WERI-Rb-1 (cell line): Measurements from ENCODE around the gene TPM4.
A peak's percentile ranks its signal among the peaks of the same experiment; 100 is the strongest.

Experiments
- DNase-seq: peaks from one replicate; pipeline ENCODE4 v3.0.0-alpha.2; 2020
- H3K27ac ChIP-seq: fragments of 250-450 bp; sonication (Bioruptor Pico); 2 replicates; pipeline ENCODE4 v1.5.1; 2020; ENCODE audit warnings: mild to moderate bottlenecking, moderate library complexity
- H3K27me3 ChIP-seq: fragments of 250-450 bp; sonication (Bioruptor Pico); 2 replicates; pipeline ENCODE4 v1.5.1; 2021; ENCODE audit warnings: mild to moderate bottlenecking, low read depth, moderate library complexity; ENCODE audit not compliant: insufficient read depth, severe bottlenecking
- H3K36me3 ChIP-seq: fragments of 250-450 bp; sonication (Bioruptor Pico); 2 replicates; pipeline ENCODE4 v1.5.1; 2020; ENCODE audit warnings: mild to moderate bottlenecking, moderate library complexity
- H3K4me3 ChIP-seq: 2 replicates; pipeline ENCODE4 v1.5.1; 2011; ENCODE audit warnings: low read depth, mild to moderate bottlenecking, control low read depth, low read length
- H3K9me3 ChIP-seq: fragments of 250-450 bp; sonication (Bioruptor Pico); 2 replicates; pipeline ENCODE4 v1.5.1; 2021; ENCODE audit warnings: mild to moderate bottlenecking, moderate library complexity; ENCODE audit not compliant: severe bottlenecking
- CTCF ChIP-seq: IDR thresholded peaks from 2 replicates; pipeline ENCODE4 v1.5.1; 2011; ENCODE audit warnings: low read depth, mild to moderate bottlenecking, control low read depth, inconsistent platforms, low read length

TPM4 gene

DNA sequence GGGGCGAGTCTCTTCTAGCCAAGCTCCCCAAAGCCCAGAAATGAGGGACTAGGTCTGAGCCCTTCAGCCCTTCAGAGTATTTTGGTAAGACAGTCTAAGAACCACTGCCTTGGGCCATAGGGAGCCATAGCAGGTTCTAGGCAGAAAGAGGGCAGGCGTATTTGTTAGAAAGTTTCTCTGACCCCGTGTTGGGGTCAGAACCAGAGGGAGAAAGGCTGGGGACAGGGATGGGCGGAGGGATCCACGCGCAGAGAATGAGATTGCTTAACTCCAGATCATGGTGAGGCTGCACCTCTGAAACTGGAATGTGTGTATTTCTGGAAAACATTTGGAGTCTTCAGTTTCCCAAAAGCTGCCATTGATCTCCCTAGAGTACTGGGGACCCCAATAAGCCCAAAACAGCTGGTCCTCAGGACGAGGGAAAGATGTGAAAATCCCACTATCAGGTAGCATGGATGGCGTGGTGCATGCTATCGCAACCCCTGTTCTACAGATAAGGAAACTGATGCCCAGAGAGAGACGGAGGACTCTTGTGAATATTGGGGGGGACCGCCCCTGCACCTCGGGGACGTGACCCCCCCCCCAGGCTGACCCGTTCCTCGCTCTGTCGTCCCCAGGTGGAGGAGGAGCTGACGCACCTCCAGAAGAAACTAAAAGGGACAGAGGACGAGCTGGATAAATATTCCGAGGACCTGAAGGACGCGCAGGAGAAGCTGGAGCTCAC lies 703 bp upstream of the TPM4 start:
- H3K27me3 ChIP-seq, result no peaks in the 10 kb centered on the region
- peak overlapping the region; percentile 85 for H3K4me3 ChIP-seq
- H3K27ac ChIP-seq, result no peak overlapping the region; the same call in 1 of the 2 replicates
- H3K9me3 ChIP-seq, result no peaks in the 10 kb centered on the region
- no peak for TF ChIP-seq CTCF
- DNase-seq, result no peak
- peaks cover 7% of the 10 kb centered on the region for H3K36me3 ChIP-seq

GRCh38 chr19:16076958-16077611 lies 790 bp downstream of the TPM4 start:
- Histone ChIP-seq H3K27me3 (no peaks in the 10 kb centered on the region), H3K9me3 (no peaks in the 10 kb centered on the region), H3K4me3 (peak overlapping the region; percentile 85), H3K27ac (peak overlapping the region; percentile 95), H3K36me3 (peaks cover 17% of the 10 kb centered on the region)
- TF ChIP-seq CTCF, result no peak
- peak; percentile 48 for DNase-seq

- peak; percentile 77 for DNase-seq
- Histone ChIP-seq H3K9me3 (no peaks in the 10 kb centered on the region), H3K27ac (peak overlapping the region; percentile 95), H3K4me3 (peak overlapping the region; percentile 85), H3K27me3 (no peaks in the 10 kb centered on the region), H3K36me3 (peaks cover 25% of the 10 kb centered on the region)
- no peak for TF ChIP-seq CTCF
These were observed 1.9 kb downstream of the TPM4 start for GRCh38 chr19:16077984-16078758.

- DNase-seq, result no peak
- peaks cover 31% of the 10 kb centered on the region for H3K36me3 ChIP-seq
- peak overlapping the region; percentile 85 for H3K4me3 ChIP-seq
- H3K9me3 ChIP-seq, result no peaks in the 10 kb centered on the region
- H3K27ac ChIP-seq, result peak overlapping the region; percentile 95
- no peak for TF ChIP-seq CTCF
- H3K27me3 ChIP-seq, result no peaks in the 10 kb centered on the region
These were observed 2.7 kb downstream of the TPM4 start for GRCh38 chr19:16078759-16079707.

- Histone ChIP-seq H3K27me3 (no peaks in the 10 kb centered on the region), H3K4me3 (no peak overlapping the region), H3K36me3 (peaks cover 79% of the 10 kb centered on the region), H3K9me3 (no peaks in the 10 kb centered on the region), H3K27ac (no peak overlapping the region; the same call in 1 of the 2 replicates)
- DNase-seq, result no peak
- no peak for TF ChIP-seq CTCF
These were observed 7.9 kb downstream of the TPM4 start for GRCh38 chr19:16084067-16084685.
